ENCODE results near the gene ADSL. TPM values are rescaled to one million over a fixed set of nuclear protein-coding genes. Genes with fewer than 3 reads are reported as not detected.

The ADSL gene
- total and polyA plus RNA-seq, 8 donors, result 40.4 to 110 (median 101) TPM

- H3K4me3 ChIP-seq, result no peak overlapping the region
- no peak overlapping the region for H3K27ac ChIP-seq
- intact Hi-C loops (cut with DNase I), result no loop called here
- peaks cover 0 to 5% of the 10 kb centered on the region in 2 donors for H3K4me1 ChIP-seq
- no peaks in the 10 kb centered on the region for H3K9me3 ChIP-seq
- H3K36me3 ChIP-seq, result peaks cover 5 to 100% of the 10 kb centered on the region in 2 donors
- H3K27me3 ChIP-seq, result no peaks in the 10 kb centered on the region
- ATAC-seq (no peak), DNase-seq (no peak)
- TF ChIP-seq CTCF (IDR thresholded peaks at IDR 0.05), result no peak
These were observed 78.8 kb downstream of the ADSL start for GRCh38 chr22:40425082-40425481.

GRCh38 chr22:40426594-40427333 lies 80.5 kb downstream of the ADSL start:
- peak in 2 of 4 donors; percentile 17 to 21 for DNase-seq
- Histone ChIP-seq H3K9me3 (no peaks in the 10 kb centered on the region), H3K4me3 (no peak overlapping the region), H3K4me1 (peaks cover 0 to 6% of the 10 kb centered on the region in 2 donors), H3K27me3 (no peaks in the 10 kb centered on the region), H3K27ac (no peak overlapping the region), H3K36me3 (peaks cover 5 to 98% of the 10 kb centered on the region in 2 donors)
- no peak for ATAC-seq
- intact Hi-C loops (cut with DNase I), result no loop called here
- no peak for TF ChIP-seq CTCF (IDR thresholded peaks at IDR 0.05)

GRCh38 chr22:40428796-40429195 lies 82.5 kb downstream of the ADSL start:
- Histone ChIP-seq H3K4me1 (peaks cover 0 to 20% of the 10 kb centered on the region in 2 donors), H3K27me3 (no peaks in the 10 kb centered on the region), H3K4me3 (no peak overlapping the region), H3K36me3 (peaks cover 5 to 90% of the 10 kb centered on the region in 2 donors), H3K9me3 (no peaks in the 10 kb centered on the region), H3K27ac (no peak overlapping the region)
- intact Hi-C loops (cut with DNase I), result no loop called here
- no peak for ATAC-seq
- no peak for TF ChIP-seq CTCF (IDR thresholded peaks at IDR 0.05)
- DNase-seq, result peak in 1 of 4 donors; percentile 10

GRCh38 chr22:40429481-40429880 lies 83.2 kb downstream of the ADSL start:
- no peak for ATAC-seq
- no peak for TF ChIP-seq CTCF (IDR thresholded peaks at IDR 0.05)
- Histone ChIP-seq H3K27ac (no peak overlapping the region), H3K9me3 (no peaks in the 10 kb centered on the region), H3K4me1 (peaks cover 0 to 26% of the 10 kb centered on the region in 2 donors), H3K4me3 (no peak overlapping the region), H3K27me3 (no peaks in the 10 kb centered on the region), H3K36me3 (peaks cover 5 to 90% of the 10 kb centered on the region in 2 donors)
- intact Hi-C loops (cut with DNase I), result no loop called here
- DNase-seq, result peak in 1 of 4 donors; percentile 10

GRCh38 chr22:40430991-40431390 lies 84.7 kb downstream of the ADSL start:
- H3K4me3 ChIP-seq, result no peak overlapping the region
- no peaks in the 10 kb centered on the region for H3K9me3 ChIP-seq
- peaks cover 5 to 85% of the 10 kb centered on the region in 2 donors for H3K36me3 ChIP-seq
- no peaks in the 10 kb centered on the region for H3K27me3 ChIP-seq
- no peak for TF ChIP-seq CTCF (IDR thresholded peaks at IDR 0.05)
- ATAC-seq (no peak), DNase-seq (no peak)
- intact Hi-C loops (cut with DNase I), result loop anchor here in 1 of 2 donors (10.0 kb wide), 1 partner anchor 54 kb away; no protein-coding TSS in a partner anchor
- no peak overlapping the region for H3K27ac ChIP-seq
- H3K4me1 ChIP-seq, result peaks cover 1 to 42% of the 10 kb centered on the region in 2 donors
